ENCODE measurements around the gene SCARF2.

DNA sequence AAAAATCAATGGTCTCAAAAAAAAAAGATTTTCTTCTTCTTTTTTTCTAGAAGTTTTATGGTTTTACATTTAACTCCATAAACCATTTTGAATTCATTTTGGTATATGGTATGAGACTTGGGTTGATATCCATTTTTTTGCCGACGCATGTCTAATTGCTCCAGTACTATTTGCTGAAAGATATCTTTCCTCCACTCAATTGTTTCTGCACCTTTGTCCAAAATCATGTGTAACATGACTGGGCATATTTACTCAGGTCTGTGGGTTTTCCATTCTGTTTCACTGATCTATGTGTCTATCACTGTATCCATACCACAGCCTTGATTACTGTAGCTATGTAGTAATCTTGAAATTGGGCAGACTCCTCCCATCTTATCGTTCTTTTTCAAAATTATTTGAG is 15.6 kb upstream of the SCARF2 start:
- TF ChIP-seq CTCF (IDR thresholded peaks at IDR 0.05 in 8 of 11, conservative IDR thresholded peaks at IDR 0.05 in 3 of 11) (no peak), POLR2A (IDR thresholded peaks at IDR 0.05) (no peak)

All from spleen (tissue), 7 donors.